ENCODE measurements around the gene NFIX.

Gene NFIX

GRCh38 chr19:12959481-12959880, 35.8 kb upstream of the NFIX start:
- 89% methylated on average over 5 of the region's 6 CpGs for WGBS (ENCODE audit: insufficient coverage)
- ChIA-PET POLR2A (no interaction called here), CTCF (no interaction called here)
- no peak for DNase-seq
- H3K9me3 ChIP-seq (ENCODE audit: control extremely low read depth in 1 of 5, control insufficient read depth in 4 of 5, insufficient read depth in 2 of 5, low read depth in 1 of 5, low read length in 4 of 5) = no peaks in the 10 kb centered on the region
- H3K4me1 ChIP-seq (ENCODE audit: control extremely low read depth in 1 of 4, control insufficient read depth in 4 of 4, insufficient read depth in 4 of 4, low read length in 3 of 4) = peaks cover 0 to 29% (median 23%) of the 10 kb centered on the region in 4 experiments
- H3K4me3 ChIP-seq (ENCODE audit: control insufficient read depth in 1 of 7, extremely low read depth in 1 of 7, insufficient read depth in 4 of 7, low read depth in 2 of 7, low read length in 6 of 7) = no peak overlapping the region
- H3K27ac ChIP-seq (ENCODE audit: insufficient read depth in 1 of 2, low read depth in 1 of 2, low read length in 2 of 2, poor library complexity in 1 of 2, severe bottlenecking in 2 of 2) = no peak overlapping the region
- H3K27me3 ChIP-seq (replicated peaks in 2 of 5; ENCODE audit: control insufficient read depth in 4 of 5, insufficient read depth in 5 of 5, low read length in 4 of 5) = no peaks in the 10 kb centered on the region
- H3K36me3 ChIP-seq (ENCODE audit: control insufficient read depth in 4 of 4, insufficient read depth in 4 of 4, low read length in 3 of 4) = peaks cover 2 to 8% (median 5%) of the 10 kb centered on the region in 4 experiments

GRCh38 chr19:12965017-12965811, 30.1 kb upstream of the NFIX start:
- POLR2A ChIA-PET = interaction anchor here (0.9 to 1.3 kb wide), 4 partner anchors 9 to 134 kb away, joined by 3 to 8 read pairs (median 4); partner anchors contain the start of genes FARSA and RAD23A
- WGBS (ENCODE audit: insufficient coverage) = 0% methylated on average over 31 of the region's 34 CpGs
- Histone ChIP-seq H3K4me1 (ENCODE audit: control extremely low read depth in 1 of 4, control insufficient read depth in 4 of 4, insufficient read depth in 4 of 4, low read length in 3 of 4) (peaks cover 0 to 15% (median 6%) of the 10 kb centered on the region in 4 experiments), H3K36me3 (ENCODE audit: control insufficient read depth in 4 of 4, insufficient read depth in 4 of 4, low read length in 3 of 4) (no peaks in the 10 kb centered on the region), H3K27me3 (replicated peaks in 2 of 5; ENCODE audit: control insufficient read depth in 4 of 5, insufficient read depth in 5 of 5, low read length in 4 of 5) (no peaks in the 10 kb centered on the region), H3K9me3 (ENCODE audit: control extremely low read depth in 1 of 5, control insufficient read depth in 4 of 5, insufficient read depth in 2 of 5, low read depth in 1 of 5, low read length in 4 of 5) (no peaks in the 10 kb centered on the region), H3K27ac (ENCODE audit: insufficient read depth in 1 of 2, low read depth in 1 of 2, low read length in 2 of 2, poor library complexity in 1 of 2, severe bottlenecking in 2 of 2) (peak overlapping the region in 1 of 2 experiments; percentile 79), H3K4me3 (ENCODE audit: control insufficient read depth in 1 of 7, extremely low read depth in 1 of 7, insufficient read depth in 4 of 7, low read depth in 2 of 7, low read length in 6 of 7) (peak overlapping the region; percentile 38 to 87 (median 69))
- CTCF ChIA-PET = interaction anchor here (0.5 to 5.1 kb wide), 41 partner anchors 10 to 203 kb away, joined by 3 to 76 read pairs (median 4); partner anchors contain the start of genes CALR, DNASE2, GADD45GIP1 and IER2
- DNase-seq = peak; percentile 73 to 78 (median 76)

GRCh38 chr19:12965812-12966135, 29.5 kb upstream of the NFIX start:
- WGBS (ENCODE audit: insufficient coverage) = 79% methylated on average over 5 of the region's 8 CpGs
- Histone ChIP-seq H3K36me3 (ENCODE audit: control insufficient read depth in 4 of 4, insufficient read depth in 4 of 4, low read length in 3 of 4) (no peaks in the 10 kb centered on the region), H3K27me3 (replicated peaks in 2 of 5; ENCODE audit: control insufficient read depth in 4 of 5, insufficient read depth in 5 of 5, low read length in 4 of 5) (no peaks in the 10 kb centered on the region), H3K4me1 (ENCODE audit: control extremely low read depth in 1 of 4, control insufficient read depth in 4 of 4, insufficient read depth in 4 of 4, low read length in 3 of 4) (peaks cover 0 to 15% (median 6%) of the 10 kb centered on the region in 4 experiments), H3K9me3 (ENCODE audit: control extremely low read depth in 1 of 5, control insufficient read depth in 4 of 5, insufficient read depth in 2 of 5, low read depth in 1 of 5, low read length in 4 of 5) (no peaks in the 10 kb centered on the region), H3K27ac (ENCODE audit: insufficient read depth in 1 of 2, low read depth in 1 of 2, low read length in 2 of 2, poor library complexity in 1 of 2, severe bottlenecking in 2 of 2) (no peak overlapping the region), H3K4me3 (ENCODE audit: control insufficient read depth in 1 of 7, extremely low read depth in 1 of 7, insufficient read depth in 4 of 7, low read depth in 2 of 7, low read length in 6 of 7) (peak overlapping the region in 5 of 7 experiments; percentile 62 to 87 (median 70))
- ChIA-PET POLR2A (interaction anchor here (0.9 to 1.3 kb wide), 4 partner anchors 10 to 134 kb away, joined by 3 to 8 read pairs (median 4); partner anchors contain the start of genes FARSA and RAD23A), CTCF (interaction anchor here (0.7 to 5.1 kb wide), 34 partner anchors 11 to 203 kb away, joined by 3 to 76 read pairs (median 4); partner anchors contain the start of genes CALR, DNASE2, GADD45GIP1 and IER2)
- no peak for DNase-seq

- no peak overlapping the region for H3K27ac ChIP-seq (ENCODE audit: insufficient read depth in 1 of 2, low read depth in 1 of 2, low read length in 2 of 2, poor library complexity in 1 of 2, severe bottlenecking in 2 of 2)
- POLR2A ChIA-PET = no interaction called here
- CTCF ChIA-PET = interaction anchor here (1.0 to 4.3 kb wide), 4 partner anchors 9 to 133 kb away, joined by 3 to 76 read pairs (median 4); no protein-coding TSS in a partner anchor
- peaks cover 0 to 15% (median 6%) of the 10 kb centered on the region in 4 experiments for H3K4me1 ChIP-seq (ENCODE audit: control extremely low read depth in 1 of 4, control insufficient read depth in 4 of 4, insufficient read depth in 4 of 4, low read length in 3 of 4)
- no peaks in the 10 kb centered on the region for H3K9me3 ChIP-seq (ENCODE audit: control extremely low read depth in 1 of 5, control insufficient read depth in 4 of 5, insufficient read depth in 2 of 5, low read depth in 1 of 5, low read length in 4 of 5)
- H3K27me3 ChIP-seq (replicated peaks in 2 of 5; ENCODE audit: control insufficient read depth in 4 of 5, insufficient read depth in 5 of 5, low read length in 4 of 5) = no peaks in the 10 kb centered on the region
- H3K36me3 ChIP-seq (ENCODE audit: control insufficient read depth in 4 of 4, insufficient read depth in 4 of 4, low read length in 3 of 4) = no peaks in the 10 kb centered on the region
- no peak overlapping the region for H3K4me3 ChIP-seq (ENCODE audit: control insufficient read depth in 1 of 7, extremely low read depth in 1 of 7, insufficient read depth in 4 of 7, low read depth in 2 of 7, low read length in 6 of 7)
- WGBS (ENCODE audit: insufficient coverage) = 100% methylated on average over 3 of the region's 5 CpGs
- DNase-seq = no peak
Observed at GRCh38 chr19:12967907-12968306, 27.4 kb upstream of the NFIX start.

GRCh38 chr19:12969292-12969988, 25.8 kb upstream of the NFIX start, which contains the start of gene DAND5:
DAND5 (plus strand) TSS chr19:12969576; CDS start chr19:12969661, 85 bp downstream.
- no peak within 1 kb of the TSS for H3K27ac ChIP-seq (ENCODE audit: insufficient read depth in 1 of 2, low read depth in 1 of 2, low read length in 2 of 2, poor library complexity in 1 of 2, severe bottlenecking in 2 of 2)
- no peaks in the 10 kb centered on the region for H3K27me3 ChIP-seq (replicated peaks in 2 of 5; ENCODE audit: control insufficient read depth in 4 of 5, insufficient read depth in 5 of 5, low read length in 4 of 5)
- H3K4me1 ChIP-seq (ENCODE audit: control extremely low read depth in 1 of 4, control insufficient read depth in 4 of 4, insufficient read depth in 4 of 4, low read length in 3 of 4) = peaks cover 0 to 18% (median 7%) of the 10 kb centered on the region in 4 experiments
- H3K9me3 ChIP-seq (ENCODE audit: control extremely low read depth in 1 of 5, control insufficient read depth in 4 of 5, insufficient read depth in 2 of 5, low read depth in 1 of 5, low read length in 4 of 5) = no peaks in the 10 kb centered on the region
- H3K36me3 ChIP-seq (ENCODE audit: control insufficient read depth in 4 of 4, insufficient read depth in 4 of 4, low read length in 3 of 4) = no peaks in the 10 kb centered on the region
- ChIA-PET CTCF (interaction anchor here (0.7 to 0.8 kb wide), 2 partner anchors 61 to 125 kb away, joined by 3 read pairs; no protein-coding TSS in a partner anchor), POLR2A (interaction anchor here (0.7 kb wide), 1 partner anchor 114 kb away, joined by 3 read pairs; no protein-coding TSS in a partner anchor)
- DNase-seq = no peak
- H3K4me3 ChIP-seq (ENCODE audit: control insufficient read depth in 1 of 7, extremely low read depth in 1 of 7, insufficient read depth in 4 of 7, low read depth in 2 of 7, low read length in 6 of 7) = no peak within 1 kb of the TSS
- WGBS (ENCODE audit: insufficient coverage) = 72% methylated on average over 14 of the region's 14 CpGs

- Histone ChIP-seq H3K4me1 (ENCODE audit: control extremely low read depth in 1 of 4, control insufficient read depth in 4 of 4, insufficient read depth in 4 of 4, low read length in 3 of 4) (peaks cover 0 to 23% (median 11%) of the 10 kb centered on the region in 4 experiments), H3K27me3 (replicated peaks in 2 of 5; ENCODE audit: control insufficient read depth in 4 of 5, insufficient read depth in 5 of 5, low read length in 4 of 5) (no peaks in the 10 kb centered on the region), H3K27ac (ENCODE audit: insufficient read depth in 1 of 2, low read depth in 1 of 2, low read length in 2 of 2, poor library complexity in 1 of 2, severe bottlenecking in 2 of 2) (no peak overlapping the region), H3K4me3 (ENCODE audit: control insufficient read depth in 1 of 7, extremely low read depth in 1 of 7, insufficient read depth in 4 of 7, low read depth in 2 of 7, low read length in 6 of 7) (no peak overlapping the region), H3K36me3 (ENCODE audit: control insufficient read depth in 4 of 4, insufficient read depth in 4 of 4, low read length in 3 of 4) (no peaks in the 10 kb centered on the region), H3K9me3 (ENCODE audit: control extremely low read depth in 1 of 5, control insufficient read depth in 4 of 5, insufficient read depth in 2 of 5, low read depth in 1 of 5, low read length in 4 of 5) (no peaks in the 10 kb centered on the region)
- DNase-seq = no peak
- CTCF ChIA-PET = interaction anchor here (10.6 kb wide), 1 partner anchor 123 kb away, joined by 154 read pairs; no protein-coding TSS in a partner anchor
- POLR2A ChIA-PET = no interaction called here
- WGBS (ENCODE audit: insufficient coverage) = 95% methylated on average over 7 of the region's 7 CpGs
Observed at GRCh38 chr19:12970070-12970820, 25.0 kb upstream of the NFIX start.

All from common myeloid progenitor, CD34-positive (primary cell).